Stomach (tissue), 9 donors: Measurements from ENCODE around the gene CATSPER3. TPM values are rescaled to one million over a fixed set of nuclear protein-coding genes. Genes with fewer than 3 reads are reported as not detected.

Experiments
- DNase-seq, 2 donors: peaks; one replicate each; pipeline versions ENCODE4 v3.0.0 to v3.0.0-alpha.2; 2013 to 2019
- H3K27ac ChIP-seq, 5 donors: fragments of 200-600 bp in 4 of 5; sonication (generic) in 4 of 5; one replicate each; pipeline ENCODE4 v1.5.1; 2013 to 2019; ENCODE audit warnings: mild to moderate bottlenecking in 1 of 5, moderate library complexity in 1 of 5
- H3K27me3 ChIP-seq, 3 donors: fragments of 200-600 bp; sonication (generic); one replicate each; pipeline ENCODE4 v1.5.1; 2017 to 2019; ENCODE audit warnings: mixed run types in 1 of 3
- H3K36me3 ChIP-seq, 4 donors: fragments of 200-600 bp; sonication (generic); 1 replicate in 3 of 4; 2 replicates in 1 of 4; pipeline ENCODE4 v1.5.1; 2016 to 2019
- H3K4me1 ChIP-seq, 4 donors: fragments of 200-600 bp; sonication (generic); one replicate each; pipeline ENCODE4 v1.5.1; 2016 to 2019
- H3K4me3 ChIP-seq, 4 donors: fragments of 200-600 bp; sonication (generic) in 3 of 4; one replicate each; pipeline ENCODE4 v1.5.1; 2016 to 2019; ENCODE audit warnings: mild to moderate bottlenecking in 1 of 4
- H3K9me3 ChIP-seq, 4 donors: fragments of 200-600 bp; sonication (generic); one replicate each; pipeline ENCODE4 v1.5.1; 2016 to 2019
- EP300 ChIP-seq: sonication (generic); formaldehyde crosslinking; IDR thresholded peaks from one replicate; pipeline ENCODE4 v1.6.1; 2017; ENCODE audit warnings: antibody characterized with exemption
- POLR2A ChIP-seq, 4 donors: fragments of 450-650 bp; IDR thresholded peaks; one replicate each; pipeline ENCODE4 v1.6.1; 2016; ENCODE audit warnings: antibody characterized with exemption in 4 of 4, control low read depth in 2 of 4, mild to moderate bottlenecking in 1 of 4, moderate library complexity in 1 of 4
- POLR2AphosphoS5 ChIP-seq, 3 donors: sonication (generic); formaldehyde crosslinking; IDR thresholded peaks; one replicate each; pipeline ENCODE4 v1.6.1; 2016; ENCODE audit warnings: antibody characterized with exemption in 3 of 3
- WGBS, 5 donors: extraction: QIAGEN DNeasy Blood & Tissue Kit in 3 of 5; methylation state at CpG; one replicate each; pipeline versions ENCODE4 v1.1.5 to v1.1.7; 2013 to 2018; 5-methylcytosine and 5-hydroxymethylcytosine counted together
- intact Hi-C: fragments of 100-400 bp; cut with DNase I; formaldehyde crosslinking; loops from one replicate; pipeline ENCODE4 v1.15.1; 2023; ENCODE audit warnings: low total_unique reads
- polyA plus RNA-seq, 3 donors: library from polyadenylated mRNA; stranded (reverse); fragments of 200-250 nt; gene quantifications; one replicate each; pipeline ENCODE4 v1.2.3, GENCODE V29; 2013
- total RNA-seq, 5 donors: library from RNA; depleted of rRNA; stranded (reverse); fragments of >200 nt; gene quantifications; one replicate each; pipeline versions ENCODE4 v1.1.0 to v1.2.3, GENCODE V29; 2014 to 2016
- TF ChIP-seq, protein P1 (sequence below), 7 experiments: fragments of 450-650 bp in 4 of 7; fragments of 200-600 bp in 3 of 7; sonication (generic) in 3 of 7; IDR thresholded peaks; one replicate each; pipeline ENCODE4 v1.5.1; 2016 to 2019; ENCODE audit warnings: antibody characterized with exemption in 7 of 7, control low read depth in 2 of 7, mild to moderate bottlenecking in 1 of 7
- donor health status: healthy with polysubstance abuse.
- donor health status: Bipolar disorder and iron deficiency.
- donor health status: healthy.

CATSPER3 gene
- total and polyA plus RNA-seq, 8 donors: 0.62 to 0.88 TPM; not detected in 6

DNA sequence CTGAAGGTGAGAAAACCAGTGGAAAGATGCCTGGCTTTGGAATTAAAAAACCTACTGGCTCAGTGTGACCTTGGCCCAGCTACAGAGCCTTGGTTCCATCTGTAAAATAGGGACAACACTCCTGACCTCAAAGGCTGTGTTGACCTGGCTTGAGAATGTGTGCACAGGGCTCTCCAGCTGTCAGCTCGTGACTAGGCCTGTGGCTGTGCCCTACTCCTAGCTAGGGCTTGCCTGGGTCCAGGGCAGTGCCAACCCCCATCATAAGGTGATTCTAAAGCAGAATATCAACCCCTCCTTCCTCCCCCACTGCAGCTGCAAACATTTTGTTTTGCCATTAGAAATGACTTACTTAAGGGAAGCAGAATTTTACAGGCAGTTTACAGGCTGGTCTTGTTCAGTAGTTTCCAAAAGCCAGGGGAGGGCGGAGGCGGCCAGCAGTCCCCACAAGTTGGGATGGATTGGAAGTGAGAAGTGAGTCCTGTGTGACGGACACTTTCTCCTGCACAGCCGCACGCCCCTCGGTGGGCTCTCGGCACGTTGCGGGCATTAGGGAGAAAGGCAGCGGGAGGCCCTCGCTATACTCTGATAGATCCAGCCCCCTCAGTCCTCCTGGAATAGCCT lies 59.0 kb downstream of the CATSPER3 start:
- 45 to 78% (median 62%) methylated on average over 8 to 12 of the region's 12 CpGs for WGBS, 5 donors
- no peak for DNase-seq

DNA sequence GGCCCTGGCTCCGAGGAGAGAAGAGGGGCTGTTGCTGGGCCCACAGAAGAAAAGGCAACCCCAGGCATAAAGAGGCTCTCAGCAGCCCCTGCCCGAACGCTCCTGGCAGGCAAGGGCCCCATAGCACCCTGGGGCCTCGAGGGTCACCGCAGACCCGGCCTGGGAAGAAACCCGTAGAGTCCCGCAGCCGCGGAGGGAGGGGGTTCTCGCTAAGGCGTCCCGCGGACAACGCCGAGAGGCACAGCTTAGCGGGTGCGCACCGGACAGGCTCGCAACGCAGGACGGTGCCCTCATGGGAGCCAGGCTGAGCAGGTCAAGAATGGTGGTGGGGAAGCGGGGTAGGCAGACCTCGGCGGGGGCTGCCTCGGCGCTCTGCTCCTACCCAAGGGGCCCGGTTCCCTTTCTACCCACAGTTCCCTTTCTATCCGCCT lies 59.6 kb downstream of the CATSPER3 start:
- DNase-seq: no peak
- H3K9me3 ChIP-seq: peaks cover 0 to 8% (median 4%) of the 10 kb centered on the region in 4 donors
- TF ChIP-seq EP300 (no peak), POLR2A (IDR thresholded peaks at IDR 0.05) (no peak), POLR2AphosphoS5 (IDR thresholded peaks at IDR 0.05) (no peak)
- TF ChIP-seq, protein P1, sequence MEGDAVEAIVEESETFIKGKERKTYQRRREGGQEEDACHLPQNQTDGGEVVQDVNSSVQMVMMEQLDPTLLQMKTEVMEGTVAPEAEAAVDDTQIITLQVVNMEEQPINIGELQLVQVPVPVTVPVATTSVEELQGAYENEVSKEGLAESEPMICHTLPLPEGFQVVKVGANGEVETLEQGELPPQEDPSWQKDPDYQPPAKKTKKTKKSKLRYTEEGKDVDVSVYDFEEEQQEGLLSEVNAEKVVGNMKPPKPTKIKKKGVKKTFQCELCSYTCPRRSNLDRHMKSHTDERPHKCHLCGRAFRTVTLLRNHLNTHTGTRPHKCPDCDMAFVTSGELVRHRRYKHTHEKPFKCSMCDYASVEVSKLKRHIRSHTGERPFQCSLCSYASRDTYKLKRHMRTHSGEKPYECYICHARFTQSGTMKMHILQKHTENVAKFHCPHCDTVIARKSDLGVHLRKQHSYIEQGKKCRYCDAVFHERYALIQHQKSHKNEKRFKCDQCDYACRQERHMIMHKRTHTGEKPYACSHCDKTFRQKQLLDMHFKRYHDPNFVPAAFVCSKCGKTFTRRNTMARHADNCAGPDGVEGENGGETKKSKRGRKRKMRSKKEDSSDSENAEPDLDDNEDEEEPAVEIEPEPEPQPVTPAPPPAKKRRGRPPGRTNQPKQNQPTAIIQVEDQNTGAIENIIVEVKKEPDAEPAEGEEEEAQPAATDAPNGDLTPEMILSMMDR (IDR thresholded peaks at IDR 0.05): no peak
- H3K27ac ChIP-seq: peak overlapping the region; percentile 48 to 94 (median 94)
- intact Hi-C loops: no loop called here
- peaks cover 24 to 59% (median 44%) of the 10 kb centered on the region in 4 donors for H3K4me1 ChIP-seq
- H3K36me3 ChIP-seq: peaks cover 0 to 8% (median 0%) of the 10 kb centered on the region in 4 donors
- 16 to 56% (median 27%) methylated on average over 17 to 29 of the region's 29 CpGs for WGBS, 5 donors
- H3K27me3 ChIP-seq: peaks cover 6 to 75% (median 48%) of the 10 kb centered on the region in 3 donors
- H3K4me3 ChIP-seq: peak overlapping the region; percentile 34 to 86 (median 74)

More for the DNA sequence above, 59.0 kb downstream of the CATSPER3 start:
- H3K36me3 ChIP-seq: peaks cover 0 to 8% (median 0%) of the 10 kb centered on the region in 4 donors
- peaks cover 0 to 8% (median 4%) of the 10 kb centered on the region in 4 donors for H3K9me3 ChIP-seq
- no peak for TF ChIP-seq EP300
- TF ChIP-seq, protein P1 (IDR thresholded peaks at IDR 0.05): no peak
- no peak for TF ChIP-seq POLR2A (IDR thresholded peaks at IDR 0.05)
- no peak for TF ChIP-seq POLR2AphosphoS5 (IDR thresholded peaks at IDR 0.05)
- peak overlapping the region; percentile 48 to 94 (median 94) for H3K27ac ChIP-seq
- peaks cover 6 to 70% (median 43%) of the 10 kb centered on the region in 3 donors for H3K27me3 ChIP-seq
- H3K4me1 ChIP-seq: peaks cover 24 to 59% (median 43%) of the 10 kb centered on the region in 4 donors
- peak overlapping the region; percentile 34 to 86 (median 74) for H3K4me3 ChIP-seq
- intact Hi-C loops: no loop called here

DNA sequence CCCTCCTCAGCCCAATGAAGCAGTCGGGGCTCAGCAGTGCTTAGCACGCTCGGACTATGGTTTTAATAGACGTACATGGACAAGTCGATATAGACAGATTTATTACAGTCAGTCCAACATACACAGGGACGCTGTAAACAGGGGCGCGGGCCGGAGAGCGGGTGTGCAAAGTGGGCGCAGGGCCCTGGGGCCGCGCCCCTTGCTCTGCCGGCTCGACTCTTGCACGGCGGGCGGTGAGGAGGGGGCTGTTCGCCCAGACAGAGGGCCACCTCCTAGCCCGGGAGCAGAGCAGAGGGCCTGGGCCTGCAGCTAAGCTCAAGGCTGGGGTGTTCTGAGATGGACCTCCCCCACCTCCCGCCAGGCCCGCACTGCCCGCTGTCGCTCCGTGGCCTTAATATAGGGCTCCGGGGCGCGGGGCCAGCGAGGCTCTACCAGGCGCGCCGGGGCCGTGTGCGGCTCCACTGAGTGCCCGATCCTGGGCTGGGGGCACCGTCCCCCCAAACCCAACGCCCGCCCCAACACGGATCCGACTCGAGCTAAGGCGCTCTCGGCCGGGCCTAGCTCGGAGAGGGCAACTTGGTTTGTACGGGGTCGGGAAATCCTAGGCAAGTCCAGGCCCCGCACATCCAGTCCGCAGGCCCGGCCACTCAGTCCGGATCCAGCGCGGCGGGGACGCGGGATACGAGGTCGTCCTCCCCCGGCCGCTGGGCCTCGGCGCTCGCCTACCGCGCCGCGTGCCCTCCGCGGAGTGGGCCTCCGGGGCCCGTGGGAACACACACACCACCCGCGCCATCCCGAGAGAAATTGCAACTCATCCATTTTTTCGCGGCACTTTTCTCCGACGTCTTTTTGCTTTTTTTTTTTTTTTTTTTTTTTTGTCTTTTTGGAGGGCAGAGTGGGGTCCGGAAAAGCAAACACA lies 60.2 kb downstream of the CATSPER3 start:
- 15 to 34% (median 22%) methylated on average over 45 to 79 of the region's 79 CpGs for WGBS, 5 donors
- TF ChIP-seq POLR2AphosphoS5 (IDR thresholded peaks at IDR 0.05) (no peak), POLR2A (IDR thresholded peaks at IDR 0.05) (no peak), EP300 (no peak)
- TF ChIP-seq, protein P1 (IDR thresholded peaks at IDR 0.05): no peak
- peaks cover 27 to 64% (median 51%) of the 10 kb centered on the region in 4 donors for H3K4me1 ChIP-seq
- H3K27ac ChIP-seq: peak overlapping the region; percentile 48 to 94 (median 94)
- DNase-seq: no peak
- intact Hi-C loops: no loop called here
- peaks cover 6 to 82% (median 52%) of the 10 kb centered on the region in 3 donors for H3K27me3 ChIP-seq
- H3K36me3 ChIP-seq: peaks cover 0 to 8% (median 0%) of the 10 kb centered on the region in 4 donors
- H3K4me3 ChIP-seq: peak overlapping the region; percentile 34 to 86 (median 74)
- H3K9me3 ChIP-seq: peaks cover 0 to 8% (median 4%) of the 10 kb centered on the region in 4 donors
